K562 (cell line): ENCODE results near the gene BMPER. TPM values are rescaled to one million over a fixed set of nuclear protein-coding genes. Genes with fewer than 3 reads are reported as not detected.
A peak's percentile ranks its signal among the peaks of the same experiment; 100 is the strongest.

ENCODE experiments used
- ATAC-seq: fragments of 200-7000 bp; cut with Tn5 transposase; 3 replicates; pipeline ENCODE4 v1.9.1; 2020; ENCODE audit warnings: moderate library complexity
- BruUV-seq: library from RNA; stranded (reverse); fragments of 400-500 nt; replicated peaks from 2 replicates; lab custom pipeline; 2021; lab: Mats Ljungman, UMichigan
- CTCF ChIA-PET: fragments of 300-600 bp; formaldehyde crosslinking; extraction: SDS; loops from one replicate; lab custom pipeline; 2021; ENCODE audit warnings: low intra/inter-chr PET ratio; lab: Yijun Ruan, JAX
- POLR2A ChIA-PET: fragments of 300-600, 350-650 bp; sonication (Branson Sonifier 250); formaldehyde crosslinking; extraction: SDS; loops from one replicate; lab custom pipeline; 2021; ENCODE audit warnings: antibody characterized with exemption, inconsistent platforms; lab: Yijun Ruan, JAX
- DNase-seq, 4 experiments: peaks; one replicate each; pipeline versions ENCODE4 v3.0.0 to v3.0.0-alpha.2; 2011 to 2018; ENCODE audit warnings: low spot score in 3 of 4, mixed read lengths in 3 of 4; ENCODE audit errors: extremely low read depth in 1 of 4
- FAIRE-seq: peaks from 2 replicates; lab custom pipeline; 2011; peaks lifted over from hg19 to GRCh38; lab: Jason Lieb, UNC
- H2AFZ ChIP-seq: 2 replicates; pipeline ENCODE4 v1.6.0; 2011; ENCODE audit warnings: low read depth, low read length, control low read depth, inconsistent platforms
- H3K27ac ChIP-seq: fragments of 200-600 bp; 3 replicates; pipeline ENCODE4 v1.8.0; 2011; ENCODE audit warnings: low read depth, mild to moderate bottlenecking, control low read depth, inconsistent platforms, low read length, moderate library complexity, mixed read lengths; ENCODE audit errors: extremely low read depth
- H3K27me3 ChIP-seq, 2 experiments: fragments of 300-600 bp in 1 of 2; 2 replicates in 1 of 2; 3 replicates in 1 of 2; pipeline versions ENCODE4 v1.6.0 to v1.8.0; 2011; ENCODE audit warnings: inconsistent platforms in 2 of 2, low read length in 2 of 2, mild to moderate bottlenecking in 1 of 2, mixed read lengths in 1 of 2, moderate library complexity in 1 of 2; ENCODE audit not compliant: control insufficient read depth in 2 of 2, insufficient read depth in 2 of 2
- H3K36me3 ChIP-seq: fragments of 300-600 bp; 3 replicates; pipeline ENCODE4 v1.8.0; 2011; ENCODE audit warnings: mild to moderate bottlenecking, low read length, inconsistent platforms; ENCODE audit not compliant: control insufficient read depth, insufficient read depth
- H3K4me1 ChIP-seq, 2 experiments: fragments of 200-600 bp in 1 of 2; replicated peaks in 1 of 2; 2 replicates in 1 of 2; 3 replicates in 1 of 2; pipeline versions ENCODE4 v1.5.1 to v1.8.0; 2011; ENCODE audit warnings: inconsistent platforms in 2 of 2, low read length in 2 of 2, mild to moderate bottlenecking in 1 of 2, mixed read lengths in 1 of 2, moderate library complexity in 1 of 2; ENCODE audit not compliant: control insufficient read depth in 2 of 2, insufficient read depth in 2 of 2
- H3K4me2 ChIP-seq: 2 replicates; pipeline ENCODE4 v1.6.1; 2011; ENCODE audit warnings: low read length, control low read depth, inconsistent platforms, mixed read lengths; ENCODE audit not compliant: insufficient read depth
- H3K4me3 ChIP-seq: fragments of 200-600 bp; sonication (generic), shearing (Covaris generic); 2 replicates; pipeline ENCODE4 v1.5.1; 2016; ENCODE audit warnings: control low read depth, inconsistent platforms
- H3K79me2 ChIP-seq: fragments of 200-600 bp; 3 replicates; pipeline ENCODE4 v1.8.0; 2011; ENCODE audit warnings: low read length, inconsistent platforms; ENCODE audit not compliant: control insufficient read depth, insufficient read depth
- H3K9ac ChIP-seq, 2 experiments: 2 replicates each; pipeline versions ENCODE4 v1.6.0 to v1.6.1; 2011; ENCODE audit warnings: low read depth in 2 of 2, low read length in 2 of 2, control low read depth in 1 of 2, inconsistent platforms in 1 of 2, mild to moderate bottlenecking in 1 of 2, mixed read lengths in 1 of 2; ENCODE audit not compliant: insufficient read depth in 1 of 2
- H3K9me1 ChIP-seq: one replicate; pipeline ENCODE4 v1.6.0; 2011; ENCODE audit warnings: inconsistent platforms, mild to moderate bottlenecking, low read length, moderate library complexity; ENCODE audit not compliant: control insufficient read depth, insufficient read depth
- H3K9me3 ChIP-seq: replicated peaks from 2 replicates; pipeline ENCODE4 v1.5.1; 2011; ENCODE audit warnings: low read depth, low read length, inconsistent platforms; ENCODE audit not compliant: control insufficient read depth, insufficient read depth
- H4K20me1 ChIP-seq: replicated peaks from 2 replicates; pipeline ENCODE4 v1.6.1; 2011; ENCODE audit warnings: low read length, inconsistent platforms, mixed read lengths; ENCODE audit not compliant: control insufficient read depth, insufficient read depth
- CTCF ChIP-seq, 3 experiments: IDR thresholded peaks in 2 of 3; conservative IDR thresholded peaks in 1 of 3; 2 replicates each; pipeline ENCODE4 v1.5.1; 2011 to 2012; ENCODE audit warnings: low read length in 3 of 3, mild to moderate bottlenecking in 3 of 3, control low read depth in 2 of 3, improper control_type of control experiment in 1 of 3, inconsistent platforms in 1 of 3, low read depth in 1 of 3, mixed read lengths in 1 of 3, moderate library complexity in 1 of 3; ENCODE audit not compliant: insufficient read depth in 2 of 3
- RAD21 ChIP-seq, 2 experiments: fragments of 250-450 bp in 1 of 2; fragments of 450-650 bp in 1 of 2; sonication (Bioruptor Pico) in 1 of 2; formaldehyde crosslinking in 1 of 2; IDR thresholded peaks in 1 of 2; conservative IDR thresholded peaks in 1 of 2; 2 replicates each; pipeline versions ENCODE4 v1.4.0 to v1.8.0; 2020 to 2022; ENCODE audit warnings: mild to moderate bottlenecking in 2 of 2, moderate library complexity in 1 of 2
- WGBS: fragments of 100-300 bp; shearing (Covaris generic); methylation state at CpG from one replicate; pipeline ENCODE4 v1.1.6; 2016; ENCODE audit warnings: low coverage, mixed read lengths; ENCODE audit not compliant: insufficient coverage; ENCODE audit errors: missing lambda C conversion rate; 5-methylcytosine and 5-hydroxymethylcytosine counted together
- in situ Hi-C: fragments of 300-500 bp; cut with MboI; formaldehyde crosslinking; loops from 4 replicates; pipeline ENCODE4 v1.15.0; 2018; ENCODE audit warnings: inconsistent platforms, mixed read lengths
- intact Hi-C: fragments of 100-400 bp; cut with micrococcal nuclease; formaldehyde crosslinking; loops from 2 replicates; pipeline ENCODE4 v1.14.2; 2022
- polyA plus RNA-seq, 8 experiments: library from polyadenylated mRNA; depleted of rRNA in 4 of 8; stranded (reverse) in 5 of 8; unstranded in 3 of 8; fragments of >200 nt; fragmentation: Nextera tagmentation in 2 of 8; fragmentation: Illumina TruSeq in 1 of 8; extraction: Ambion mirVana in 2 of 8; extraction: Trizol in 1 of 8; gene quantifications; 2 replicates each; pipeline versions ENCODE4 v1.2.1 to v1.2.3, GENCODE V29; 2011 to 2014; ENCODE audit warnings: inconsistent platforms in 1 of 8, missing spikeins in 1 of 8
- total RNA-seq, 7 experiments: library from RNA; depleted of rRNA in 6 of 7; stranded (reverse); fragments of >200 nt in 6 of 7; fragmentation: Illumina TruSeq in 2 of 7; extraction: Trizol in 2 of 7; gene quantifications; 2 replicates each; pipeline versions ENCODE4 v1.2.1 to v1.2.3, GENCODE V29; 2011 to 2021; ENCODE audit warnings: low replicate concordance in 1 of 7
- TF ChIP-seq, protein P1 (sequence below), 2 experiments: fragments of 250-450 bp in 1 of 2; fragments of 450-650 bp in 1 of 2; sonication (Bioruptor Pico) in 1 of 2; IDR thresholded peaks; 2 replicates each; pipeline versions ENCODE4 v1.6.1 to v1.8.0; 2016 to 2021; ENCODE audit warnings: mild to moderate bottlenecking in 2 of 2, moderate library complexity in 2 of 2, missing compliant biosample characterization in 1 of 2, missing genetic modification characterization in 1 of 2

BMPER gene
- total and polyA plus RNA-seq, 9 of the 15 experiments (the other 6 are each of a cell fraction or from before 2014, with no cell fraction given) = not detected

GRCh38 chr7:34165927-34166550, 260.7 kb downstream of the BMPER start:
- ChIA-PET POLR2A (no interaction called here), CTCF (no interaction called here)
- DNase-seq = peak in 1 of 4 experiments; percentile 3
- H3K4me1 ChIP-seq = no peaks in the 10 kb centered on the region
- WGBS = 8% methylated on average over 3 of the region's 3 CpGs
- no peaks in the 10 kb centered on the region for H3K36me3 ChIP-seq
- no TSS peak for BruUV-seq
- no peak overlapping the region for H3K4me3 ChIP-seq
- no peak for ATAC-seq
- no peak overlapping the region for H3K9ac ChIP-seq
- H3K9me3 ChIP-seq = no peaks in the 10 kb centered on the region
- TF ChIP-seq CTCF (IDR thresholded peaks at IDR 0.05 in 2 of 3, conservative IDR thresholded peaks at IDR 0.05 in 1 of 3; ENCODE audit: insufficient read depth in 2 of 3, low read depth in 1 of 3, low read length in 3 of 3) = peak in 1 of 3 experiments; percentile 33; a peak in 2 of 6 replicates
- TF ChIP-seq, protein P1, sequence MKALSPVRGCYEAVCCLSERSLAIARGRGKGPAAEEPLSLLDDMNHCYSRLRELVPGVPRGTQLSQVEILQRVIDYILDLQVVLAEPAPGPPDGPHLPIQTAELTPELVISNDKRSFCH (CRISPR knock-in tag; IDR thresholded peaks at IDR 0.05) = no peak
- TF ChIP-seq, protein P1 (tag; IDR thresholded peaks at IDR 0.05) = no peak
- TF ChIP-seq RAD21 (CRISPR knock-in tag; conservative IDR thresholded peaks at IDR 0.05 in 1 of 2, IDR thresholded peaks at IDR 0.05 in 1 of 2) = peak in 1 of 2 experiments; percentile 21; a peak in 1 of 4 replicates
- H2AFZ ChIP-seq = no peak overlapping the region
- H3K27ac ChIP-seq = no peak overlapping the region
- in situ Hi-C loops = no loop called here
- no peaks in the 10 kb centered on the region for H3K9me1 ChIP-seq
- H3K4me2 ChIP-seq = no peak overlapping the region
- no peaks in the 10 kb centered on the region for H3K27me3 ChIP-seq
- intact Hi-C loops = no loop called here
- H3K79me2 ChIP-seq = no peaks in the 10 kb centered on the region
- no peak for FAIRE-seq
- H4K20me1 ChIP-seq = no peaks in the 10 kb centered on the region
